Measurements from ENCODE around the gene RUNX2. TPM values are rescaled to one million over a fixed set of nuclear protein-coding genes. Genes with fewer than 3 reads are reported as not detected.

Gene RUNX2
- total RNA-seq, 1 donor from 2014 or later: 0.09 TPM

DNA sequence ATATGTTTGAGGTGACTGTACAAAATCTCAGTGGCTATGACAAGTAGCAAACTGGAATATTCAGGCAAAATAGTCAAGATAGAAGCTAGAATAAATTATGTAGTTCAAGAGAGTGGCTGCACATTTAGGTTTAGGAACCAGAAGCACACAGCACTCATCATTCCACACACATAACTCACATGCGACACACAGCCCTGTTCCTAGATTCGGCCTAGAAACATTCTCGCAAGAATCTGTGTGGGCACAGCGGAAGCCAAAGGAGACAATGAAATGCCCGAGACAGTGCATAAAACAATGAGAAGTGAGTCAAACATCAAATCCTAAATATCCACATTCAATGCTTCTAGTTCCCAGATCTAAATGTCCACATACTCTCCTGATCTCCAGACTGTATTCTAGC, 59.1 kb downstream of the RUNX2 start:
- no peak overlapping the region for H3K4me3 ChIP-seq
- no peaks in the 10 kb centered on the region for H4K20me1 ChIP-seq (ENCODE audit: low read depth)
- no peaks in the 10 kb centered on the region for H3K36me3 ChIP-seq
- H3K9me3 ChIP-seq (ENCODE audit: low read depth): no peaks in the 10 kb centered on the region
- TF ChIP-seq, protein P1, sequence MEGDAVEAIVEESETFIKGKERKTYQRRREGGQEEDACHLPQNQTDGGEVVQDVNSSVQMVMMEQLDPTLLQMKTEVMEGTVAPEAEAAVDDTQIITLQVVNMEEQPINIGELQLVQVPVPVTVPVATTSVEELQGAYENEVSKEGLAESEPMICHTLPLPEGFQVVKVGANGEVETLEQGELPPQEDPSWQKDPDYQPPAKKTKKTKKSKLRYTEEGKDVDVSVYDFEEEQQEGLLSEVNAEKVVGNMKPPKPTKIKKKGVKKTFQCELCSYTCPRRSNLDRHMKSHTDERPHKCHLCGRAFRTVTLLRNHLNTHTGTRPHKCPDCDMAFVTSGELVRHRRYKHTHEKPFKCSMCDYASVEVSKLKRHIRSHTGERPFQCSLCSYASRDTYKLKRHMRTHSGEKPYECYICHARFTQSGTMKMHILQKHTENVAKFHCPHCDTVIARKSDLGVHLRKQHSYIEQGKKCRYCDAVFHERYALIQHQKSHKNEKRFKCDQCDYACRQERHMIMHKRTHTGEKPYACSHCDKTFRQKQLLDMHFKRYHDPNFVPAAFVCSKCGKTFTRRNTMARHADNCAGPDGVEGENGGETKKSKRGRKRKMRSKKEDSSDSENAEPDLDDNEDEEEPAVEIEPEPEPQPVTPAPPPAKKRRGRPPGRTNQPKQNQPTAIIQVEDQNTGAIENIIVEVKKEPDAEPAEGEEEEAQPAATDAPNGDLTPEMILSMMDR (IDR thresholded peaks at IDR 0.05): no peak
- TF ChIP-seq EZH2 (IDR thresholded peaks at IDR 0.05): no peak
- no peak for TF ChIP-seq EZH2phosphoT487 (IDR thresholded peaks at IDR 0.05)
- no peaks in the 10 kb centered on the region for H3K4me1 ChIP-seq
- no peak for DNase-seq (ENCODE audit: low spot score)
- H2AFZ ChIP-seq (replicated peaks): no peak overlapping the region
- Mint-ChIP-seq H3K4me1 (no peaks in the 10 kb centered on the region), H3K4me3 (no peak overlapping the region), H3K36me3 (no peaks in the 10 kb centered on the region), H3K27me3 (ENCODE audit: insufficient read depth, low read depth) (peaks cover 2% of the 10 kb centered on the region), H3K9me3 (no peaks in the 10 kb centered on the region), H3K27ac (no peak overlapping the region)
- no peaks in the 10 kb centered on the region for H3F3A ChIP-seq (ENCODE audit: low read depth)
- H3K27ac ChIP-seq: no peak overlapping the region
- no peak overlapping the region for H3K9ac ChIP-seq
- H3K4me2 ChIP-seq: no peak overlapping the region
- H3K27me3 ChIP-seq: no peaks in the 10 kb centered on the region
- H3K79me2 ChIP-seq (ENCODE audit: low read depth): no peaks in the 10 kb centered on the region

DNA sequence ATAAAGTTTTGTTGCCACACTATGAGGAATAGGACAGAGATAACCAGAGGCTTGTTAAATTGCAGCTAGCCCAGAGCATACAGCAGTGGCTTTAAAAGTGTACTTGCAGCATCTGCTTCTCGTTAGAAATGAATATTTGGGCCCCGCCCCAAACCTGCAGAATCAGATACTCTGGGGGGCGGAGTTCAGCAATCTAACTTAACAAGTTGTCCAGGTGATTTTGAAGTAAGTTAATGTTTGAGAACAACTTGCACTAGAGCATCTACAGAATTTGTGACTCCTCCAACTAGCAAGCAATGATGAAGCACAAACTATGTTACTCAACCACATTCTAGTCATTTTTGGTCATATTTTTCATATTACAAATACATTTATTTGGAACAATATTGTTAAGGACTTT, 60.2 kb downstream of the RUNX2 start:
- Histone ChIP-seq H3K4me1 (no peaks in the 10 kb centered on the region), H3K9me3 (ENCODE audit: low read depth) (no peaks in the 10 kb centered on the region), H3K4me3 (no peak overlapping the region), H3K4me2 (no peak overlapping the region), H3K27me3 (no peaks in the 10 kb centered on the region), H2AFZ (replicated peaks) (no peak overlapping the region), H3F3A (ENCODE audit: low read depth) (no peaks in the 10 kb centered on the region), H3K36me3 (no peaks in the 10 kb centered on the region), H3K9ac (no peak overlapping the region), H3K79me2 (ENCODE audit: low read depth) (no peaks in the 10 kb centered on the region), H4K20me1 (ENCODE audit: low read depth) (no peaks in the 10 kb centered on the region), H3K27ac (no peak overlapping the region)
- DNase-seq (ENCODE audit: low spot score): no peak
- H3K27me3 Mint-ChIP-seq (ENCODE audit: insufficient read depth, low read depth): peaks cover 4% of the 10 kb centered on the region
- no peaks in the 10 kb centered on the region for H3K36me3 Mint-ChIP-seq
- H3K4me1 Mint-ChIP-seq: no peaks in the 10 kb centered on the region
- TF ChIP-seq EZH2phosphoT487 (IDR thresholded peaks at IDR 0.05) (no peak), EZH2 (IDR thresholded peaks at IDR 0.05) (no peak)
- TF ChIP-seq, protein P1 (IDR thresholded peaks at IDR 0.05): no peak
- H3K9me3 Mint-ChIP-seq: peaks cover 5% of the 10 kb centered on the region
- H3K4me3 Mint-ChIP-seq: no peak overlapping the region
- no peak overlapping the region for H3K27ac Mint-ChIP-seq

DNA sequence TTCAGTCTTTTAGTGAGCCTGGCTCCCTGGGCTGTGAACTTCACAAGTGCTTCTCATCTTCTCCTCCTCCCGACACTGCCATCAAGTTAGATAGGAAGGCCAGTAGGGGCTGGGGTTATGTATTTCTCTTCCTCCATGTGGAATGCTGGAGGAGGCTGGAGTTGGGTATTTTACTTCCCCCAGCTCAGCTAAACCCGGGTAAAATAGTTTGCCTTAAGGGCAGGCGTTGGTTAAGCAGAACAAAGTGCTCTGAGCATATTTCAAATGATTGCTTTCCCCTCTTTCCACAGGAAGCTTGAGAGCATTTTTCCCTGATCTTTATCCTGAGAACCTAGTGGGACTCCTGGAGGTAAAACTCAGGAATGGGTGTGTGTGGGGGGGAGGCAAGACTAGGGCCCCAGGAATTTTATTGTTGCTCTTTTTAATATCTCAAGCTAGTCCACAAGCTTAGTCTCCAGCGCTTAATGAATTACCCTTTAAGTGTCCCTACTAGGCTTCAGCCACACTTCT, 66.5 kb downstream of the RUNX2 start:
- Mint-ChIP-seq H3K9me3 (peaks cover 10% of the 10 kb centered on the region), H3K27ac (no peak overlapping the region), H3K4me1 (no peaks in the 10 kb centered on the region), H3K27me3 (ENCODE audit: insufficient read depth, low read depth) (peaks cover 3% of the 10 kb centered on the region), H3K36me3 (no peaks in the 10 kb centered on the region), H3K4me3 (no peak overlapping the region)
- H3K27ac ChIP-seq: no peak overlapping the region
- no peak for DNase-seq (ENCODE audit: low spot score)
- H3K36me3 ChIP-seq: no peaks in the 10 kb centered on the region
- H3F3A ChIP-seq (ENCODE audit: low read depth): no peaks in the 10 kb centered on the region
- no peaks in the 10 kb centered on the region for H3K4me1 ChIP-seq
- H3K4me3 ChIP-seq: no peak overlapping the region
- TF ChIP-seq EZH2 (IDR thresholded peaks at IDR 0.05): no peak
- TF ChIP-seq EZH2phosphoT487 (IDR thresholded peaks at IDR 0.05): no peak
- TF ChIP-seq, protein P1 (IDR thresholded peaks at IDR 0.05): no peak
- no peaks in the 10 kb centered on the region for H4K20me1 ChIP-seq (ENCODE audit: low read depth)
- H3K27me3 ChIP-seq: no peaks in the 10 kb centered on the region
- no peaks in the 10 kb centered on the region for H3K79me2 ChIP-seq (ENCODE audit: low read depth)
- no peaks in the 10 kb centered on the region for H3K9me3 ChIP-seq (ENCODE audit: low read depth)
- no peak overlapping the region for H2AFZ ChIP-seq (replicated peaks)
- H3K9ac ChIP-seq: no peak overlapping the region
- H3K4me2 ChIP-seq: no peak overlapping the region
